T-helper 17 cell (primary cell): Measurements from ENCODE around the gene CAVIN1. TPM values are rescaled to one million over a fixed set of nuclear protein-coding genes. Genes with fewer than 3 reads are reported as not detected.
"Not testable (repeated sequence)": the region's sequence is repeated elsewhere in the genome, so short reads cannot be mapped to it uniquely, and the experiment has no call there.

Experiments used
- ATAC-seq: fragments of 150-1000 bp; cut with Tn5 transposase; 2 replicates; pipeline ENCODE4 v1.10.0; 2021; ENCODE audit warnings: mild to moderate bottlenecking, moderate library complexity
- DNase-seq, 3 donors: peaks; one replicate each; pipeline versions ENCODE4 v3.0.0 to v3.0.0-alpha.2; 2020 to 2021
- H3K9me3 ChIP-seq: one replicate; pipeline ENCODE4 v1.7.0; 2013; ENCODE audit warnings: low read length, mild to moderate bottlenecking; ENCODE audit not compliant: control insufficient read depth, poor library complexity, severe bottlenecking
- H3K27ac Mint-ChIP-seq: one replicate; pipeline ENCODE4 v1.8.0; 2022; ENCODE audit warnings: mild to moderate bottlenecking, moderate library complexity, mixed read lengths
- H3K27me3 Mint-ChIP-seq: one replicate; pipeline ENCODE4 v1.8.0; 2022; ENCODE audit warnings: mixed read lengths
- H3K36me3 Mint-ChIP-seq: one replicate; pipeline ENCODE4 v1.8.0; 2022; ENCODE audit warnings: low read depth, mixed read lengths
- H3K4me1 Mint-ChIP-seq: one replicate; pipeline ENCODE4 v1.8.0; 2022; ENCODE audit warnings: mild to moderate bottlenecking, mixed read lengths
- H3K4me3 Mint-ChIP-seq: one replicate; pipeline ENCODE4 v1.8.0; 2022; ENCODE audit warnings: mild to moderate bottlenecking, moderate library complexity, mixed read lengths
- total RNA-seq, 4 donors: library from RNA in 2 of 4; stranded (reverse) in 2 of 4; gene quantifications; one replicate each; pipeline ENCODE4 v1.2.3 and lab custom pipeline; 2022 to 2026

Gene CAVIN1
- total RNA-seq, 2 donors from 2014 or later = 0.47 to 0.90 TPM

GRCh38 chr17:42366176-42367023 lies 56.7 kb downstream of the CAVIN1 start:
- DNase-seq, H3K36me3 Mint-ChIP-seq, H3K27ac Mint-ChIP-seq, ATAC-seq, H3K27me3 Mint-ChIP-seq, H3K4me3 Mint-ChIP-seq, H3K9me3 ChIP-seq: not testable (repeated sequence)
- peaks cover 58% of the 10 kb centered on the region for H3K4me1 Mint-ChIP-seq

- DNase-seq (no peak), ATAC-seq (no peak)
- Mint-ChIP-seq H3K27ac (no peak overlapping the region), H3K4me3 (no peak overlapping the region), H3K36me3 (no peaks in the 10 kb centered on the region), H3K27me3 (no peaks in the 10 kb centered on the region), H3K4me1 (peaks cover 53% of the 10 kb centered on the region)
- H3K9me3 ChIP-seq = no peaks in the 10 kb centered on the region
Observed at GRCh38 chr17:42365136-42365535, 57.9 kb downstream of the CAVIN1 start.

GRCh38 chr17:42363767-42364585 lies 59.1 kb downstream of the CAVIN1 start:
- no peaks in the 10 kb centered on the region for H3K9me3 ChIP-seq
- Mint-ChIP-seq H3K27ac (peak overlapping the region; percentile 82), H3K4me1 (peaks cover 56% of the 10 kb centered on the region), H3K4me3 (no peak overlapping the region), H3K27me3 (no peaks in the 10 kb centered on the region), H3K36me3 (peaks cover 2% of the 10 kb centered on the region)
- ATAC-seq (no peak), DNase-seq (no peak)

GRCh38 chr17:42363231-42363630 lies 59.8 kb downstream of the CAVIN1 start:
- Mint-ChIP-seq H3K4me1 (peaks cover 59% of the 10 kb centered on the region), H3K36me3 (peaks cover 2% of the 10 kb centered on the region), H3K27me3 (no peaks in the 10 kb centered on the region), H3K4me3 (peak overlapping the region; percentile 25), H3K27ac (peak overlapping the region; percentile 82)
- no peak for DNase-seq
- ATAC-seq = no peak
- H3K9me3 ChIP-seq = no peaks in the 10 kb centered on the region

GRCh38 chr17:42362245-42362961 lies 60.7 kb downstream of the CAVIN1 start:
- no peak overlapping the region for H3K4me3 Mint-ChIP-seq
- H3K27ac Mint-ChIP-seq = peak overlapping the region; percentile 82
- H3K9me3 ChIP-seq = no peaks in the 10 kb centered on the region
- H3K36me3 Mint-ChIP-seq = peaks cover 2% of the 10 kb centered on the region
- peaks cover 55% of the 10 kb centered on the region for H3K4me1 Mint-ChIP-seq
- ATAC-seq (no peak), DNase-seq (no peak)
- H3K27me3 Mint-ChIP-seq = no peaks in the 10 kb centered on the region

- H3K27me3 Mint-ChIP-seq = no peaks in the 10 kb centered on the region
- peaks cover 2% of the 10 kb centered on the region for H3K36me3 Mint-ChIP-seq
- H3K4me1 Mint-ChIP-seq = peaks cover 51% of the 10 kb centered on the region
- no peaks in the 10 kb centered on the region for H3K9me3 ChIP-seq
- no peak overlapping the region for H3K4me3 Mint-ChIP-seq
- DNase-seq (no peak), ATAC-seq (peak; percentile 78)
- H3K27ac Mint-ChIP-seq = peak overlapping the region; percentile 82
Observed at GRCh38 chr17:42361781-42362186, 61.3 kb downstream of the CAVIN1 start.

GRCh38 chr17:42360388-42360787 lies 62.7 kb downstream of the CAVIN1 start:
- not testable (repeated sequence) for H3K27me3 Mint-ChIP-seq, ATAC-seq, H3K4me3 Mint-ChIP-seq, H3K27ac Mint-ChIP-seq, DNase-seq, H3K9me3 ChIP-seq, H3K36me3 Mint-ChIP-seq
- peaks cover 48% of the 10 kb centered on the region for H3K4me1 Mint-ChIP-seq

GRCh38 chr17:42359133-42359532 lies 63.9 kb downstream of the CAVIN1 start:
- peak overlapping the region; percentile 16 for H3K27ac Mint-ChIP-seq
- H3K36me3 Mint-ChIP-seq = peaks cover 2% of the 10 kb centered on the region
- no peak for DNase-seq
- peaks cover 40% of the 10 kb centered on the region for H3K4me1 Mint-ChIP-seq
- H3K27me3 Mint-ChIP-seq = no peaks in the 10 kb centered on the region
- no peak overlapping the region for H3K4me3 Mint-ChIP-seq
- no peaks in the 10 kb centered on the region for H3K9me3 ChIP-seq
- ATAC-seq = no peak

- no peak for ATAC-seq
- H3K4me3 Mint-ChIP-seq = no peak overlapping the region
Observed at GRCh38 chr17:42358434-42358833, 64.6 kb downstream of the CAVIN1 start.

GRCh38 chr17:42354956-42355843 lies 67.9 kb downstream of the CAVIN1 start:
- H3K27ac Mint-ChIP-seq = no peak overlapping the region
- ATAC-seq = no peak

More at GRCh38 chr17:42358434-42358833, 64.6 kb downstream of the CAVIN1 start:
- Mint-ChIP-seq H3K36me3 (peaks cover 2% of the 10 kb centered on the region), H3K4me1 (peaks cover 37% of the 10 kb centered on the region), H3K27ac (peak overlapping the region; percentile 16), H3K27me3 (no peaks in the 10 kb centered on the region)
- no peak for DNase-seq
- no peaks in the 10 kb centered on the region for H3K9me3 ChIP-seq

More at GRCh38 chr17:42354956-42355843, 67.9 kb downstream of the CAVIN1 start:
- no peaks in the 10 kb centered on the region for H3K27me3 Mint-ChIP-seq
- no peak overlapping the region for H3K4me3 Mint-ChIP-seq
- DNase-seq = no peak
- peaks cover 24% of the 10 kb centered on the region for H3K4me1 Mint-ChIP-seq
- peaks cover 2% of the 10 kb centered on the region for H3K36me3 Mint-ChIP-seq
- no peaks in the 10 kb centered on the region for H3K9me3 ChIP-seq
